ENCODE data around the gene TRPT1. TPM values are rescaled to one million over a fixed set of nuclear protein-coding genes. Genes with fewer than 3 reads are reported as not detected.

Gene TRPT1
- total RNA-seq, 1 experiment from 2014 or later = 43.1 TPM

DNA sequence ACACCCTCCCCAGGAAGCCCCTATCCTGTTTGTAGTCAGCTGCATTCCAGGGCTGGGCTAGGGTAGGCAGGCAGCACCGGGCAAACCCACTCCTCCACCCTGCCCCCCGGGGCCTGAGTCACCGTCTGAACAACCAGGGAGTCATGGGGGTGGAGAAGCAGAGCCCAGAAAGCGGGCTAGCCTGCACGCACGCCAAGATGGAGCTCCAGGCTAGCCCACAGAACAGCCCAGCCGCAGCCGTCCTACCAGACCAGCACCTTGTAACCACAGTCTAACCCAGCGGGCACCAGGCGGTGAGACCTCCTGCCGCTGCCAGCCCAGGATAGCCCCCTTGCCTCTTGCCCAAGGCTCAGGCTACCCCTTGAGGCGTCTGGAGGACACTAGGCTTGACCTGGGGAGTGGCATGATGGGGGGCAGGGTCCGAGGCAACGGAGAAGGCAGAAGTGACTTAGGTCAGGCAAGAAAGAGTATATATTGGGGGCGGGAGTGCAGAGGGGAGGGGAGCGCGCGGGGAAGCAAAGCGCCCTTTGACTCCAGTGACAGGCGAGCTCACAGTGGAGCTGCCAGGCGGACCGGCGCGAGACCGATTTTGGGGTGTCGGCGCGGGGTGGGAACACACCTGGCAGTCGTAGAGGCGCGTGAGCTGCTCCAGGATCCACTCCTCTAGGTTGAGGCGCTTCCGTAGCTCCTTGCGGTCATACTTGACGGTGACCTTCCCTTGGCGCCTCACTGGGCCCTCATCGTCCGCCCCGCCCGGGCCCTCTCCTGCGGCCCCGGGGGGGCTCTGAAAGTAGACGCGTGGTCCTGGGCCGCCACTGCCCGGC lies 20.0 kb upstream of the TRPT1 start:
- Mint-ChIP-seq H3K4me1 (ENCODE audit: low read depth, unreplicated experiment) (peaks cover 28% of the 10 kb centered on the region), H3K36me3 (ENCODE audit: insufficient read depth, unreplicated experiment) (peaks cover 95% of the 10 kb centered on the region), H3K9me3 (ENCODE audit: low read depth, unreplicated experiment) (no peaks in the 10 kb centered on the region), H3K27ac (ENCODE audit: unreplicated experiment) (peak overlapping the region; percentile 82), H3K4me3 (ENCODE audit: low read depth, unreplicated experiment) (peak overlapping the region; percentile 96), H3K27me3 (ENCODE audit: unreplicated experiment) (no peaks in the 10 kb centered on the region)
- CTCF ChIA-PET = interaction anchor here (0.7 to 1.9 kb wide), 5 partner anchors 9 to 71 kb away, joined by 3 to 11 read pairs (median 4); partner anchors contain the start of gene TRMT112
- DNase-seq = peak; percentile 95
- intact Hi-C loops (cut with micrococcal nuclease; ENCODE audit: unreplicated experiment) = loop anchor here (10.0 kb wide), 1 partner anchor 59 kb away; the partner anchor contains the start of genes CATSPERZ and ESRRA
- BruUV-seq (replicated peaks) = TSS peak; percentile 47
- TF ChIP-seq CTCF (IDR thresholded peaks at IDR 0.05; ENCODE audit: unreplicated experiment) = no peak

- peak overlapping the region; percentile 82 for H3K27ac Mint-ChIP-seq (ENCODE audit: unreplicated experiment)
- DNase-seq = peak; percentile 66
- H3K4me3 Mint-ChIP-seq (ENCODE audit: low read depth, unreplicated experiment) = peak overlapping the region; percentile 96
- no peak for TF ChIP-seq CTCF (IDR thresholded peaks at IDR 0.05; ENCODE audit: unreplicated experiment)
- no peaks in the 10 kb centered on the region for H3K27me3 Mint-ChIP-seq (ENCODE audit: unreplicated experiment)
- H3K36me3 Mint-ChIP-seq (ENCODE audit: insufficient read depth, unreplicated experiment) = peaks cover 95% of the 10 kb centered on the region
- intact Hi-C loops (cut with micrococcal nuclease; ENCODE audit: unreplicated experiment) = loop anchor here (10.0 kb wide), 1 partner anchor 59 kb away; the partner anchor contains the start of genes CATSPERZ and ESRRA
- H3K4me1 Mint-ChIP-seq (ENCODE audit: low read depth, unreplicated experiment) = peaks cover 30% of the 10 kb centered on the region
- CTCF ChIA-PET = interaction anchor here (0.5 to 1.9 kb wide), 7 partner anchors 19 to 559 kb away, joined by 3 to 11 read pairs (median 4); partner anchors contain the start of gene TRMT112
- BruUV-seq (replicated peaks) = no TSS peak
- H3K9me3 Mint-ChIP-seq (ENCODE audit: low read depth, unreplicated experiment) = no peaks in the 10 kb centered on the region
Measured at GRCh38 chr11:64245401-64245796, 19.4 kb upstream of the TRPT1 start.

DNA sequence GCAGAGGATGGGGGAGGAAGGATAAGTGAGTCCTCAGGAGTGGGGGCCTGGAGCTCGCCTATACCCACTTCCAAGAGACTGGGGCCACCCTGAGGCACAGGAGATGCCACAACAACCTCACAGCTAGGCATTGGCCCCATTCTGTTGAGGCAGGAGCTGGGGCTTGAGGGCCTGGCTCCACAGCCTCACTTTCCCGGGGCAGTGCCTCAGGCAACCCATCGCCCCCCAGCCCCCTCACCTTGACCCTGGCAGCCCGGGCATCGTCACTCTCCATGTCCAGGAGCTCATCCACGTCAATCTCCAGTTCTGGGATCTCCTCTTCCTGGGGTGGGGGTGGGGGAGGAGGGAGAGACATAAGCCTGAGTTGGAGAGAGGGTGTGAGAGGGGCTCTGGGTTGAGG lies 19.0 kb upstream of the TRPT1 start:
- H3K27me3 Mint-ChIP-seq (ENCODE audit: unreplicated experiment) = no peaks in the 10 kb centered on the region
- H3K4me1 Mint-ChIP-seq (ENCODE audit: low read depth, unreplicated experiment) = peaks cover 34% of the 10 kb centered on the region
- CTCF ChIA-PET = interaction anchor here (0.5 to 1.9 kb wide), 7 partner anchors 12 to 558 kb away, joined by 3 to 11 read pairs (median 4); no protein-coding TSS in a partner anchor
- H3K9me3 Mint-ChIP-seq (ENCODE audit: low read depth, unreplicated experiment) = no peaks in the 10 kb centered on the region
- peak overlapping the region; percentile 96 for H3K4me3 Mint-ChIP-seq (ENCODE audit: low read depth, unreplicated experiment)
- no TSS peak for BruUV-seq (replicated peaks)
- TF ChIP-seq CTCF (IDR thresholded peaks at IDR 0.05; ENCODE audit: unreplicated experiment) = no peak
- H3K36me3 Mint-ChIP-seq (ENCODE audit: insufficient read depth, unreplicated experiment) = peaks cover 97% of the 10 kb centered on the region
- intact Hi-C loops (cut with micrococcal nuclease; ENCODE audit: unreplicated experiment) = loop anchor here (10.0 kb wide), 1 partner anchor 60 kb away; the partner anchor contains the start of genes CATSPERZ and ESRRA
- no peak for DNase-seq
- H3K27ac Mint-ChIP-seq (ENCODE audit: unreplicated experiment) = peak overlapping the region; percentile 82

GRCh38 chr11:64244107-64244506 lies 18.1 kb upstream of the TRPT1 start:
- intact Hi-C loops (cut with micrococcal nuclease; ENCODE audit: unreplicated experiment) = loop anchor here (10.0 kb wide), 1 partner anchor 61 kb away; the partner anchor contains the start of genes CATSPERZ and ESRRA
- Mint-ChIP-seq H3K4me1 (ENCODE audit: low read depth, unreplicated experiment) (peaks cover 38% of the 10 kb centered on the region), H3K27me3 (ENCODE audit: unreplicated experiment) (no peaks in the 10 kb centered on the region), H3K36me3 (ENCODE audit: insufficient read depth, unreplicated experiment) (peaks cover 98% of the 10 kb centered on the region), H3K9me3 (ENCODE audit: low read depth, unreplicated experiment) (no peaks in the 10 kb centered on the region), H3K4me3 (ENCODE audit: low read depth, unreplicated experiment) (peak overlapping the region; percentile 96), H3K27ac (ENCODE audit: unreplicated experiment) (peak overlapping the region; percentile 83)
- DNase-seq = no peak
- CTCF ChIA-PET = interaction anchor here (0.5 kb wide), 1 partner anchor 69 kb away, joined by 3 read pairs; no protein-coding TSS in a partner anchor
- no TSS peak for BruUV-seq (replicated peaks)
- TF ChIP-seq CTCF (IDR thresholded peaks at IDR 0.05; ENCODE audit: unreplicated experiment) = no peak
